ENCODE measurements around the gene DLST. TPM values are rescaled to one million over a fixed set of nuclear protein-coding genes. Genes with fewer than 3 reads are reported as not detected.

The DLST gene
- total RNA-seq, 1 experiment from 2014 or later: 68.8 TPM

DNA sequence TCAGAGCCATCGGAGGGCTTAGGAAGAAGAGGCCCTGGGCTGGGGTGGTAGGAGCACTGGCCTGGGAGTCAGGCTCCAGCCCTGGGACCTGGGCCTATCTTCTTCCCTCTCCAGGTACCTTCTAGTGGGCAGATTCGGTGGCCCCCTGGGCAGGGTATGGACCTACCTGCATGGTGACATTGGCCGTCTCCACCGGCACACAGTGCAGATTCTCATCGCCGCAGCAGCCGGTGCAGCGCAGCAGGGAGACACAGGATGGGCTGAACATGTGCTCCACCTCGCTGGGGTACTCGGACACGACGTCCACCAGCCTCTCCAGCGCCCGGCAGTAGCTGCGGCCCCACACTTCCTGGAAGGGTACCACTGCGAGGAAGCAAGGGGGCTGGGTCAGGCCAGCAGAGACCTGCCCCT lies 67.5 kb downstream of the DLST start:
- in situ Hi-C loops (cut with HindIII; ENCODE audit: low pct_unique_long_range_greater_than_20kb, low sequenced_read_pairs): no loop called here
- POLR2A ChIA-PET: no interaction called here
- H3K36me3 ChIP-seq (ENCODE audit: control insufficient read depth, insufficient read depth, low read length): no peaks in the 10 kb centered on the region

DNA sequence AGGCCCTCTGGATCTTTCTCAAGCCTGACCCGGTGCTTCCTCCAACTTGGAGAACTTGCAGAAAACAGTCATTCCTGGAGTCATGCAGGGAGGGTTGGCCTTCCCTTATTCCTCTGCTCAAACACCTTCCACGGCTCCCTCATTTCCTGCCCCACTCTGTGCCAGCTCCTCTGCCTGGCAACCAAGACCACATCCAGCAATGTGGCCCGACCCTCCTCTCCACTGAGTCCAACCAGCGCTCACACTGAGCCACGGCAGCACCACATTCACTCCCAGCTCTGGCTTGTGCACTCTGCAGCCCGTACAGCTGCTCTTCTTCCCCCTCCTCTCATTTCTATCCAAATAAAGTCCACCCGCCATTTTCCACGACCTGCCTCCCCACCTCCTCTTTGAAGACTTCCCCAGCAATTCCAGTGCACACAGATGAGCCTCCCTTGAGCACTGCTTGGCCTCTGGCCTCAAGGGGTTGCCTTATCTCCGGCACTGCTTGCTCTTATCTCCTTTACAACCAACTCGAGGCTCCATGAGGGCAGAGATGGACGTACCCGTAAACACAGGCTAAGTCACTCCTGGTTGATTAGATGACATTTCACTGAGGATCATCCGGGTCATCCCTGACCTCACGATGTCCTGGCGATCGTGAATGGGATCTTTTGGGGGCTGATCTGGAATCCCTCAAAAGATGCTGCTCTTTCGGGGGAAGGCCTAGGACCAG lies 68.3 kb downstream of the DLST start:
- ATAC-seq (no peak), DNase-seq (ENCODE audit: low read depth, low spot score) (no peak)
- H3K27ac ChIP-seq (ENCODE audit: low read length): no peak overlapping the region
- in situ Hi-C loops (cut with HindIII; ENCODE audit: low pct_unique_long_range_greater_than_20kb, low sequenced_read_pairs) (no loop called here), intact Hi-C loops (cut with micrococcal nuclease; ENCODE audit: unreplicated experiment) (loop anchor here (10.0 kb wide), 2 partner anchors 55 to 135 kb away; partner anchors contain the start of gene EIF2B2)
- ChIA-PET CTCF (no interaction called here), POLR2A (no interaction called here)
- BruUV-seq (replicated peaks): no TSS peak
- H3K4me1 ChIP-seq (ENCODE audit: control insufficient read depth, insufficient read depth, low read length): peaks cover 8% of the 10 kb centered on the region; the same call in 1 of the 2 replicates
- no peaks in the 10 kb centered on the region for H3K36me3 ChIP-seq (ENCODE audit: control insufficient read depth, insufficient read depth, low read length)
- H3K27me3 ChIP-seq (ENCODE audit: control insufficient read depth, insufficient read depth, low read length): no peaks in the 10 kb centered on the region
- H3K9me3 ChIP-seq (ENCODE audit: control insufficient read depth, insufficient read depth, low read depth, low read length): no peaks in the 10 kb centered on the region
- TF ChIP-seq TCF7L2 (IDR thresholded peaks at IDR 0.05; ENCODE audit: low read depth, low read length) (no peak), POLR2AphosphoS5 (IDR thresholded peaks at IDR 0.05; ENCODE audit: low read depth, low read length) (no peak), SIN3A (IDR thresholded peaks at IDR 0.05; ENCODE audit: borderline replicate concordance, insufficient read depth, low read depth, low read length) (no peak)
- TF ChIP-seq, protein P1, sequence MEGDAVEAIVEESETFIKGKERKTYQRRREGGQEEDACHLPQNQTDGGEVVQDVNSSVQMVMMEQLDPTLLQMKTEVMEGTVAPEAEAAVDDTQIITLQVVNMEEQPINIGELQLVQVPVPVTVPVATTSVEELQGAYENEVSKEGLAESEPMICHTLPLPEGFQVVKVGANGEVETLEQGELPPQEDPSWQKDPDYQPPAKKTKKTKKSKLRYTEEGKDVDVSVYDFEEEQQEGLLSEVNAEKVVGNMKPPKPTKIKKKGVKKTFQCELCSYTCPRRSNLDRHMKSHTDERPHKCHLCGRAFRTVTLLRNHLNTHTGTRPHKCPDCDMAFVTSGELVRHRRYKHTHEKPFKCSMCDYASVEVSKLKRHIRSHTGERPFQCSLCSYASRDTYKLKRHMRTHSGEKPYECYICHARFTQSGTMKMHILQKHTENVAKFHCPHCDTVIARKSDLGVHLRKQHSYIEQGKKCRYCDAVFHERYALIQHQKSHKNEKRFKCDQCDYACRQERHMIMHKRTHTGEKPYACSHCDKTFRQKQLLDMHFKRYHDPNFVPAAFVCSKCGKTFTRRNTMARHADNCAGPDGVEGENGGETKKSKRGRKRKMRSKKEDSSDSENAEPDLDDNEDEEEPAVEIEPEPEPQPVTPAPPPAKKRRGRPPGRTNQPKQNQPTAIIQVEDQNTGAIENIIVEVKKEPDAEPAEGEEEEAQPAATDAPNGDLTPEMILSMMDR (IDR thresholded peaks at IDR 0.05): no peak
- TF ChIP-seq, protein P2, sequence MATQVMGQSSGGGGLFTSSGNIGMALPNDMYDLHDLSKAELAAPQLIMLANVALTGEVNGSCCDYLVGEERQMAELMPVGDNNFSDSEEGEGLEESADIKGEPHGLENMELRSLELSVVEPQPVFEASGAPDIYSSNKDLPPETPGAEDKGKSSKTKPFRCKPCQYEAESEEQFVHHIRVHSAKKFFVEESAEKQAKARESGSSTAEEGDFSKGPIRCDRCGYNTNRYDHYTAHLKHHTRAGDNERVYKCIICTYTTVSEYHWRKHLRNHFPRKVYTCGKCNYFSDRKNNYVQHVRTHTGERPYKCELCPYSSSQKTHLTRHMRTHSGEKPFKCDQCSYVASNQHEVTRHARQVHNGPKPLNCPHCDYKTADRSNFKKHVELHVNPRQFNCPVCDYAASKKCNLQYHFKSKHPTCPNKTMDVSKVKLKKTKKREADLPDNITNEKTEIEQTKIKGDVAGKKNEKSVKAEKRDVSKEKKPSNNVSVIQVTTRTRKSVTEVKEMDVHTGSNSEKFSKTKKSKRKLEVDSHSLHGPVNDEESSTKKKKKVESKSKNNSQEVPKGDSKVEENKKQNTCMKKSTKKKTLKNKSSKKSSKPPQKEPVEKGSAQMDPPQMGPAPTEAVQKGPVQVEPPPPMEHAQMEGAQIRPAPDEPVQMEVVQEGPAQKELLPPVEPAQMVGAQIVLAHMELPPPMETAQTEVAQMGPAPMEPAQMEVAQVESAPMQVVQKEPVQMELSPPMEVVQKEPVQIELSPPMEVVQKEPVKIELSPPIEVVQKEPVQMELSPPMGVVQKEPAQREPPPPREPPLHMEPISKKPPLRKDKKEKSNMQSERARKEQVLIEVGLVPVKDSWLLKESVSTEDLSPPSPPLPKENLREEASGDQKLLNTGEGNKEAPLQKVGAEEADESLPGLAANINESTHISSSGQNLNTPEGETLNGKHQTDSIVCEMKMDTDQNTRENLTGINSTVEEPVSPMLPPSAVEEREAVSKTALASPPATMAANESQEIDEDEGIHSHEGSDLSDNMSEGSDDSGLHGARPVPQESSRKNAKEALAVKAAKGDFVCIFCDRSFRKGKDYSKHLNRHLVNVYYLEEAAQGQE (IDR thresholded peaks at IDR 0.05; ENCODE audit: insufficient read depth in 1 of 2, low read depth in 2 of 2, low read length in 1 of 2): no peak
- no peak overlapping the region for H3K4me3 ChIP-seq (ENCODE audit: low read depth in 2 of 2, low read length in 2 of 2)

More for the DNA sequence above, 67.5 kb downstream of the DLST start:
- Histone ChIP-seq H3K9me3 (ENCODE audit: control insufficient read depth, insufficient read depth, low read depth, low read length) (no peaks in the 10 kb centered on the region), H3K27ac (ENCODE audit: low read length) (no peak overlapping the region), H3K4me3 (ENCODE audit: low read depth in 2 of 2, low read length in 2 of 2) (no peak overlapping the region), H3K4me1 (ENCODE audit: control insufficient read depth, insufficient read depth, low read length) (peaks cover 8% of the 10 kb centered on the region; the same call in 1 of the 2 replicates), H3K27me3 (ENCODE audit: control insufficient read depth, insufficient read depth, low read length) (no peaks in the 10 kb centered on the region)
- intact Hi-C loops (cut with micrococcal nuclease; ENCODE audit: unreplicated experiment): loop anchor here (10.0 kb wide), 2 partner anchors 56 to 136 kb away; partner anchors contain the start of gene EIF2B2
- CTCF ChIA-PET: no interaction called here
- BruUV-seq (replicated peaks): no TSS peak
- TF ChIP-seq POLR2AphosphoS5 (IDR thresholded peaks at IDR 0.05; ENCODE audit: low read depth, low read length) (no peak), SIN3A (IDR thresholded peaks at IDR 0.05; ENCODE audit: borderline replicate concordance, insufficient read depth, low read depth, low read length) (no peak), TCF7L2 (IDR thresholded peaks at IDR 0.05; ENCODE audit: low read depth, low read length) (no peak)
- TF ChIP-seq, protein P1 (IDR thresholded peaks at IDR 0.05): no peak
- TF ChIP-seq, protein P2 (IDR thresholded peaks at IDR 0.05; ENCODE audit: insufficient read depth in 1 of 2, low read depth in 2 of 2, low read length in 1 of 2): no peak
- no peak for ATAC-seq
- DNase-seq (ENCODE audit: low read depth, low spot score): no peak
